Uterus (tissue), 4 donors: Measurements from ENCODE around the gene FPGS. TPM values are rescaled to one million over a fixed set of nuclear protein-coding genes. Genes with fewer than 3 reads are reported as not detected.

ENCODE experiments used
- DNase-seq, 2 donors: peaks; one replicate each; pipeline ENCODE4 v3.0.0-alpha.2; 2019 to 2020
- H3K27ac ChIP-seq, 2 donors: fragments of 200-600 bp; sonication (generic); 1 replicate in 1 of 2; 2 replicates in 1 of 2; pipeline ENCODE4 v1.5.1; 2016 to 2018
- H3K27me3 ChIP-seq, 2 donors: fragments of 200-600 bp; sonication (generic); one replicate each; pipeline ENCODE4 v1.5.1; 2018 to 2019; ENCODE audit warnings: control low read depth in 1 of 2
- H3K36me3 ChIP-seq, 2 donors: fragments of 200-600 bp; sonication (generic); one replicate each; pipeline ENCODE4 v1.5.1; 2019; ENCODE audit warnings: control low read depth in 1 of 2
- H3K4me1 ChIP-seq, 2 donors: fragments of 200-600 bp; sonication (generic); one replicate each; pipeline ENCODE4 v1.5.1; 2018 to 2019; ENCODE audit warnings: control low read depth in 1 of 2
- H3K4me3 ChIP-seq, 2 donors: fragments of 200-600 bp; sonication (generic); 1 replicate in 1 of 2; 2 replicates in 1 of 2; pipeline ENCODE4 v1.5.1; 2018 to 2019; ENCODE audit warnings: mild to moderate bottlenecking in 1 of 2
- H3K9me3 ChIP-seq, 2 donors: fragments of 200-600 bp; sonication (generic); one replicate each; pipeline ENCODE4 v1.5.1; 2019; ENCODE audit warnings: control low read depth in 1 of 2
- POLR2A ChIP-seq, 2 donors: fragments of 450-650 bp; IDR thresholded peaks; one replicate each; pipeline ENCODE4 v1.6.1; 2016; ENCODE audit warnings: antibody characterized with exemption in 2 of 2, mild to moderate bottlenecking in 1 of 2, moderate library complexity in 1 of 2
- intact Hi-C: fragments of 100-400 bp; cut with DNase I; formaldehyde crosslinking; loops from one replicate; pipeline ENCODE4 v1.15.1; 2023; ENCODE audit warnings: low total_unique reads
- total RNA-seq, 4 donors: library from RNA; depleted of rRNA in 3 of 4; stranded (reverse); fragments of >200 nt in 3 of 4; gene quantifications; one replicate each; pipeline versions ENCODE4 v1.1.0 to v1.2.4, GENCODE V29; 2014 to 2023
- TF ChIP-seq, protein P1 (sequence below), 4 experiments: fragments of 200-600 bp in 2 of 4; fragments of 450-650 bp in 2 of 4; sonication (generic) in 2 of 4; IDR thresholded peaks; one replicate each; pipeline ENCODE4 v1.5.1; 2016 to 2019; ENCODE audit warnings: antibody characterized with exemption in 4 of 4, mild to moderate bottlenecking in 2 of 4, moderate library complexity in 1 of 4
- donor health status: DM: yes; HTN: yes; CAD: no.

FPGS gene
- total RNA-seq, 4 donors from 2014 or later: 11.5 to 128 (median 46.6) TPM

GRCh38 chr9:127794001-127794791 lies 8.5 kb upstream of the FPGS start:
- peak overlapping the region; percentile 28 to 38 for H3K27ac ChIP-seq
- H3K4me3 ChIP-seq: no peak overlapping the region
- no peak for DNase-seq
- H3K9me3 ChIP-seq: no peaks in the 10 kb centered on the region
- H3K27me3 ChIP-seq: no peaks in the 10 kb centered on the region
- H3K4me1 ChIP-seq: peaks cover 0 to 3% of the 10 kb centered on the region in 2 donors
- no peaks in the 10 kb centered on the region for H3K36me3 ChIP-seq
- intact Hi-C loops: no loop called here
- TF ChIP-seq, protein P1, sequence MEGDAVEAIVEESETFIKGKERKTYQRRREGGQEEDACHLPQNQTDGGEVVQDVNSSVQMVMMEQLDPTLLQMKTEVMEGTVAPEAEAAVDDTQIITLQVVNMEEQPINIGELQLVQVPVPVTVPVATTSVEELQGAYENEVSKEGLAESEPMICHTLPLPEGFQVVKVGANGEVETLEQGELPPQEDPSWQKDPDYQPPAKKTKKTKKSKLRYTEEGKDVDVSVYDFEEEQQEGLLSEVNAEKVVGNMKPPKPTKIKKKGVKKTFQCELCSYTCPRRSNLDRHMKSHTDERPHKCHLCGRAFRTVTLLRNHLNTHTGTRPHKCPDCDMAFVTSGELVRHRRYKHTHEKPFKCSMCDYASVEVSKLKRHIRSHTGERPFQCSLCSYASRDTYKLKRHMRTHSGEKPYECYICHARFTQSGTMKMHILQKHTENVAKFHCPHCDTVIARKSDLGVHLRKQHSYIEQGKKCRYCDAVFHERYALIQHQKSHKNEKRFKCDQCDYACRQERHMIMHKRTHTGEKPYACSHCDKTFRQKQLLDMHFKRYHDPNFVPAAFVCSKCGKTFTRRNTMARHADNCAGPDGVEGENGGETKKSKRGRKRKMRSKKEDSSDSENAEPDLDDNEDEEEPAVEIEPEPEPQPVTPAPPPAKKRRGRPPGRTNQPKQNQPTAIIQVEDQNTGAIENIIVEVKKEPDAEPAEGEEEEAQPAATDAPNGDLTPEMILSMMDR (IDR thresholded peaks at IDR 0.05): no peak
- no peak for TF ChIP-seq POLR2A (IDR thresholded peaks at IDR 0.05)

DNA sequence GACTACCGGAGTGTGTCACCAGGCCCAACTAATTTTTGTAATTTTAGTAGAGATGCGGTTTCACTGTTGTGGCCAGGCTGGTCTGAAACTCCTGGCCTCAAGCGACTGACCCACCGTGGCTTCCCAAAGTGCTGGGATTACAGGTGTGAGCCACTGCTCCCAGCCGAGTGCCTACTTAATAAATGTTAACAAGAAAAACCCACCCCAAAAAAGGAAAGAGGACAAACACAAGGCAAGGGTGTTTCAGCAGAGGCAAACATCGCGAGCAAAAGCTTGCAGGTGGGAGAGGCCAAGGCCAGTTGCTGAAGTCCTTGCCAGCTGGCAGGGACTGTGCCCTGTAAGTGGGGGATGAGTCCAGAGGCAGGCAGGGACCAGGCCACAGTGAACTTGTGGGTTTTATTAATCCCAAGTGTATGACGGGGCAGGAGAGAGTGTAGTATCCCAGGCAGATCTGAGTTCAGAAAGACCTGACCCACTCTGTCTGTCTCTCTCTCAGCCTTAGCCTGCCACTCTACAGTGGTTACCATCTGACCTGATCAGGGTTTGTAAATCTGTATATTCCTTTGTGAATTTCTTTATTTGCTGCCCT lies 6.4 kb upstream of the FPGS start:
- intact Hi-C loops: no loop called here
- Histone ChIP-seq H3K4me1 (peaks cover 0 to 3% of the 10 kb centered on the region in 2 donors), H3K9me3 (no peaks in the 10 kb centered on the region), H3K27ac (peak overlapping the region; percentile 16 to 56), H3K36me3 (no peaks in the 10 kb centered on the region), H3K27me3 (no peaks in the 10 kb centered on the region), H3K4me3 (no peak overlapping the region)
- TF ChIP-seq POLR2A (IDR thresholded peaks at IDR 0.05): no peak
- TF ChIP-seq, protein P1 (IDR thresholded peaks at IDR 0.05): no peak
- peak; percentile 79 for DNase-seq

DNA sequence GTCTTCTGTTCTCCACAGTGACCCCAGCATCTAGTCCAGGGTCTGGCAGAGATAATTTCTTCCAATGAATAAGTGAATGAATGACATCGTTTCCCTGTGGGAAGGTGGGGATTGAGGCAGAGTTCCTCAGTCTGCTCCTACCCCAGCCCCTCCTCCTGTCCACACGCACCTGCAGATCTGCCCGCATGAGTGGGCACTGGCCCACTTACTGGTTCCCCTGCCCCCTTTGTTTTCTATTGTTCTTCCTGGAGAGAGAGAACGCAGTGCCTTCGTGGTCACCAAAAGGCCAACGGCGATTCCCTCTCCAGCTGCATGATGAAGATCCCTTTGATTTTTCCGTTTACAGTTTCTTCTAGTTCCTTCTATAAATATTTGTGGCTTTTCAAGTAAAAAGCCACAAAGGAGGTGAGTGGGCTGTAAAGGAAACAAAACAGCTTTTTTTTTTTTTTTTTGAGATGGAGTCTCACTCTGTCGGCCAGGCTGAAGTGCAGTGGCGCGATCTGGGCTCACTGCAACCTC lies 5.8 kb upstream of the FPGS start:
- H3K27ac ChIP-seq: peak overlapping the region; percentile 16 to 56
- H3K9me3 ChIP-seq: no peaks in the 10 kb centered on the region
- H3K36me3 ChIP-seq: no peaks in the 10 kb centered on the region
- TF ChIP-seq, protein P1 (IDR thresholded peaks at IDR 0.05): no peak
- TF ChIP-seq POLR2A (IDR thresholded peaks at IDR 0.05): no peak
- DNase-seq: no peak
- intact Hi-C loops: no loop called here
- no peak overlapping the region for H3K4me3 ChIP-seq
- H3K27me3 ChIP-seq: no peaks in the 10 kb centered on the region
- peaks cover 0 to 3% of the 10 kb centered on the region in 2 donors for H3K4me1 ChIP-seq

DNA sequence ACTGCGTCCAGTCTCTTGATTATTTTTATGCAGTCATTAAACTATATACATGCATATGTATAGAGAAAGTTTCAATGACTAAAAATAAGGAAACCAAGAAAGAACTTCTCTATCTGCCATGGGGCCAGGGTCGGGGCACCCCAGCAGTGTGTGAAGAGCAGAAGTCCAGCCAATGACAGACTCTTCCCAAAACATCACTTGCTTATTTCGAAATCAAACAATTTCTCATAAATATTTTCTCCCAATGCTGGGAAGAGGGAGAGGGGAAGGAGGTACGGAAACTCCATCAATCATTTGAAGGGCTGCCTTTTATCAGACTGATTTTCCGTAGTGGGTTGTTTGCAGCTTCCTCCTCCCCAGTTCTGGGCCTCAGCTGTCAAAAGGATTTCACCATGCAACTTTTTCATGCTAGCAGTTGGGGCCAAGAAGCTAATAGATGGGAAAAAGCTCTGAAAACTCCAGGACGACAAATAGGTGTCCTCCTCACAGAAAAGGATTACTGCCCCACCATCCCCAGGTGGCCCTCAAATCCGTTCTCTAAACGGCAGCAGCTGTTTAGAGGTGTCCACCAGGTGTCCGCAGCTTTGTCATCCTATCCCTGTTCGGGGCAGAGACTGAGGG lies 617 bp upstream of the FPGS start:
- no peaks in the 10 kb centered on the region for H3K27me3 ChIP-seq
- H3K27ac ChIP-seq: peak overlapping the region; percentile 93 to 94
- TF ChIP-seq POLR2A (IDR thresholded peaks at IDR 0.05): no peak
- TF ChIP-seq, protein P1 (IDR thresholded peaks at IDR 0.05): peak in 2 of 4 experiments; percentile 5 to 39
- H3K36me3 ChIP-seq: no peaks in the 10 kb centered on the region
- peaks cover 0 to 13% of the 10 kb centered on the region in 2 donors for H3K4me1 ChIP-seq
- peak; percentile 64 to 77 for DNase-seq
- no peaks in the 10 kb centered on the region for H3K9me3 ChIP-seq
- H3K4me3 ChIP-seq: peak overlapping the region; percentile 67 to 82
- intact Hi-C loops: no loop called here
